Activated naive CD4-positive, alpha-beta T cell (primary cell): ENCODE measurements around the gene LRRC17.

Source experiments
- DNase-seq, 4 experiments: peaks; one replicate each; lab custom pipeline; 2025; lab: John Stamatoyannopoulos, UW

The LRRC17 gene, protein sequence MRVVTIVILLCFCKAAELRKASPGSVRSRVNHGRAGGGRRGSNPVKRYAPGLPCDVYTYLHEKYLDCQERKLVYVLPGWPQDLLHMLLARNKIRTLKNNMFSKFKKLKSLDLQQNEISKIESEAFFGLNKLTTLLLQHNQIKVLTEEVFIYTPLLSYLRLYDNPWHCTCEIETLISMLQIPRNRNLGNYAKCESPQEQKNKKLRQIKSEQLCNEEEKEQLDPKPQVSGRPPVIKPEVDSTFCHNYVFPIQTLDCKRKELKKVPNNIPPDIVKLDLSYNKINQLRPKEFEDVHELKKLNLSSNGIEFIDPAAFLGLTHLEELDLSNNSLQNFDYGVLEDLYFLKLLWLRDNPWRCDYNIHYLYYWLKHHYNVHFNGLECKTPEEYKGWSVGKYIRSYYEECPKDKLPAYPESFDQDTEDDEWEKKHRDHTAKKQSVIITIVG

DNA sequence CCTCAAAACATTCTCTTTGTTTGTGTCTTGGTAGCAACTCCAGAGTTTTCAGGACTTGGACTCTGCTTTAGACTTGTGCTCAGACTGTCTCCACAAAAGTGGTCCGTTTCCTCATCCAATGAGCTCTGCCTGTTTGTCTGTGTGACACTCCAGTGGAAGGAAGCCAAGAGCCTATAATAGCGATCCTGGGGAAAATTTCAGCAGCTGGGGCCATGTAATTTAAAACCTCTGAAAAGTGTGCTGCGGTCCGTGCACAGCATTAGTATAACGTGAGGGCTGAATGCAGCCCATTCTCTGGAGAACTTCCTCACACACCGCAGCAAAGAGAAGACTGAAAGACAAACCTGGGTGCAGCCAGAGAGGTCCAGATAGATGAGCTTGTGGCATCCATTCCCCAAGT lies at the start of gene LRRC17:
TSS of gene LRRC17 (plus strand) at position 259 of the 400 bp plus-strand sequence. CDS start 20,914 bp downstream, outside the sequence.
- no peak for DNase-seq

DNA sequence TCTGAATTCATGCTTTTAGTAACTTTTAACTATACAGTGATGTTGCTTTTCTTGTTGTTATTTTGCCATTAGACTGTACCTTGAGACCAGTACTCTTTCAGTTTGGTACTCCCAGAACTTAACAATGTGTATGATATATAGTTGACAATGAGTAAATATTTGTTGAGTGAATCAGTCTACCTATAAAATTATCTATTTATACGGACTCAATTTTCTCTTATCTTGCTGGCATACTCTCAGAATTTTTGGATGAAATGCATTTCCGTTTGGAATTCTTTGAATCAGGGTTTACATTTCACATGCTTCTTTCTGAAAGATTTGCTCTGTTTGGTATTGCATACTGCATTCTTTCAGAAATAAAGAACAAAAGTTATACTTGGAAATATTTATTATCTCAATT lies 47.8 kb upstream of the LRRC17 start:
- no peak for DNase-seq

DNA sequence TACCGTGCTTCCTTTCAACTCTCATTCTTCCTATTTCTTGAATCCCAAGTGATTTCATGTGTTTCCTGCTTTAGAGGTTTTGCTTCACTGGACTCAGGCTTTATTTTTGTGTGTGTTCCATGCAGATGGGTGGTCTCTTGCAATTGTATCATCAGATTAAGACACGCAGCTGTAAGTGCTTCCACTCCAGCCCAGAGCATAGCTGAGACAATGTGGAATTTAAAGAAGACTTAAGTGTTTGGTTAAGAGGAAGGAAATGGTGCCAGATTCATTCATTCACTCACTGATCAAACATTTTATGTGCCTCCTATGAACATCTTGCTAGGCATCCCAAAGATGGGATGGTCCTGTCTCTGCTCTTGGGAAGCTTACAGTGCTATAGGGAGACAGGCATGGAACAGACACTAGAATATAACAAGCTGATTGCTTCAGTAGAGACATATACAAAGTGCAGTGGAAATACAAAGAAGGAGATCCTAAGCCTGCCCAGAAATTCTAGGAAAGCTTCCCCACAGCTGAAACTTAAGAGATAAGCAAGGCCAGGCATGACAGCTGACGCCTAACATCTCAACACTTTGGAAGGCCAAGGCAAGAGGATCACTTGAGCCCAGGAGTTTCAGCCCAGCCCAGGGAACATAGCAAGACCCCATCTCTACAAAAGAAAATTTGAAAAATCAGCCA lies 46.1 kb upstream of the LRRC17 start:
- no peak for DNase-seq

DNA sequence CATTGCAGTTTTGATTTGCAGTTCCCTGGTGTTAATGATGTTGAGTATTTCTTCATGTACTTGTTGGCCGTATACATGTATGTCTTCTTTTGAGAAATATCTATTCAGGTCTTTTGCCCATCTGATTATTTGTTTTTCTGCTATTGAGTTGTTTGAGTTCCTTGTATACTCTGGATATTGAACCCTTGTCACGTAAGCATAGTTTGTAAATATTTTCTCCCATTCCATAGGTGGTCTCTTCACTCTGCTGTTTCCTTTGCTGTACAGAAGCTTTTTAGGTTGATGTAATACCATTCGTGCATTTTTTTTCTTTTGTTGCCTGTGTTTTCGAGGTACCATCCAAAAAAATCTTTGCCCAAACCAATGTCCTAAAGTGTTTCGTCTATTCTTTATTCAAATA lies 43.6 kb upstream of the LRRC17 start:
- DNase-seq = no peak

DNA sequence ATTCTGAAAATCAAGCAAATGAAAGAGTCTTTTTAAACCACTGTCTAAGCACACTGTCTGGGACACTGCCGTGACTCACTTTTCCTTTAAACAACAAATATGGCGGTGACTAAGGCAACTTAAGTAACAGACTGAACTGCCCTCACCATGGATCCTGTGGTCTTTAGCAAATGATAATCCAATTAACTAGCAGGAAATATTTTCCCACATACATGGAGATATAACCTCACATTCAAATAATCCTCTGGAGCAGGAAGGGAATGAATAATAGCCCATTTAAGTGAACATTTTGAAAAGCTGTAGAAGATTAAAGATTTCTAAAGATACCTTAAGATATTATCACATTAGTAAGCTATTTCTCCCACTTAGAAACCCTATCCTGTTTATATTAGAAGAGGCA lies 40.3 kb upstream of the LRRC17 start:
- no peak for DNase-seq

DNA sequence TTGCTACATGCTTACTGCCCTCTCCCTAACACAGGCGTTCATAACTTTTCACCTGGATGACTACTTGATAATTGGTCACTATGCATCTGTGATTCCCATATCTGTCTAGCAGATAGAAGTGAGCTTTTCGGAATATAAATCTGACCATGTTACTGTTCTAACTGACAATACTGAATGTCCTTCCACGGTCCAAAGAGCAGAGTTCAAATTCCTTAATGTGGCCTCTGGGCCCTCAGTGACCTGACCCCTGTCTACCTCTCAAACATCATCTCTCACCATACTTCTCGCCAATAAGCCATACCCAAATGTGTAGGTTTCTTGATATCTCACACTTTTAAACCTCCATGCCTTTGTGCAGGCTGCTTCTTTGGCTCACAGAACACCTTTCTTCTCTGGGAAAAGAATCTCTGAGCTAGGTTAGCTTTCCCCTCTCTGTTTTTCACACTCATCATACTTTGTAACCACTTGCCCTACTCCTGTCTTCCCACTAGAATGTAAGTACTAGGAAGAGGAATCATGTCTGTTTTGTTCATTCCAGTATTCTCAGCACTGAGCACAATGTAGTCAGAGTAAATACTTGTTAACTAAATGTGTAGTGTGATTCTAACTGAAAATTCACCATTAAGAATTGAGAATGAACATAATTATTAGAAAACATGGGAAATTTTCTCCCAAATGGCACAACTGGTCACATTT lies 39.2 kb upstream of the LRRC17 start:
- DNase-seq = no peak

DNA sequence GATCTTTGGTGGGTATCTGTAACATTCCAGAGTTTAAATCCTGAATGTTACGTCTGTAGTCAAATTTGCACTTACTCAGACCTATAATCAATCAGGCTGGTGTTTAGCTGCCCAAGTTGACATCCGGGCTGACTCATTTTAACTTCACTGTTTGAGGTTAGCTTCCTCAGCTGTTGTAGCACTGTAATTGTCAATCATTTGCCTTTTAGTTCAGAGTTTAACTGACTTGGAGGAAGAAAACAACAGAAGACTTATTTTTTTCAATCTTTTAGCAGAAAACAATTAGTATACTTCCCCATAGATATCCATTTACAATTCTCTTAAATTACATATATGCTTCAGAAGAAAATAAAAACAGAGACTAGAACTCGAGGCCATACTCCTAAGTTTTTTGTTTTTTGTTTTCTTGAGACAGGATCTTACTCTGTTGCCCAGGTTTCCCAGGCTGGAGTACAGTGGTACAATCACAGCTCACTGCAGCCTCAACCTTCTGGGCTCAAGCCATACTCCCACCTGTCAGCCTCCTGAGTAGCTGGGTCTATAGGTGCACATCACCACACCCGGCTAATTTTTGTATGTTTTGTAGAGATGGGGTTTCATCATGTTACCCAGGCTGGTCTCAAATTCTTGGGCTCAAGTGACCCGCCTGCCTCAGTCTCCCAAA lies 38.5 kb upstream of the LRRC17 start:
- DNase-seq = no peak

DNA sequence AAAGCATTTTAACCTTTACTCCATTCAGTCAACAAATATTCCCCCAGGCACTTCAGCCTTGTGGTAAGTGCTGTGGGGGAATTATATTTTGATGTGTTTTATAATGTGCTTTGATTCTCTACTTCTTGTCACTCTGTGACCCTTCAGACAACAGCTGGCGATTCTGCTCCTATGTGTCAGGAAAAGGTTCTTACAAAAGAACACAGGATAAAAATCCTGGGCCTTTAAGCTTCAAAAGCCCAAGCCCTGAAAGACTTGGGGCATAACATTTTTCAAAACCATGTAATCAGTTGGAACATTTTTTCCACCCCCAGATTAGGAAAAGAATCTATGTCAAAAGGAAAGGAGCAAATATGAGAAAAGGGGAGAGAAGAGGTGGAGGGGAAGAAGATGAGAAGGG lies 37.8 kb upstream of the LRRC17 start:
- DNase-seq = no peak

DNA sequence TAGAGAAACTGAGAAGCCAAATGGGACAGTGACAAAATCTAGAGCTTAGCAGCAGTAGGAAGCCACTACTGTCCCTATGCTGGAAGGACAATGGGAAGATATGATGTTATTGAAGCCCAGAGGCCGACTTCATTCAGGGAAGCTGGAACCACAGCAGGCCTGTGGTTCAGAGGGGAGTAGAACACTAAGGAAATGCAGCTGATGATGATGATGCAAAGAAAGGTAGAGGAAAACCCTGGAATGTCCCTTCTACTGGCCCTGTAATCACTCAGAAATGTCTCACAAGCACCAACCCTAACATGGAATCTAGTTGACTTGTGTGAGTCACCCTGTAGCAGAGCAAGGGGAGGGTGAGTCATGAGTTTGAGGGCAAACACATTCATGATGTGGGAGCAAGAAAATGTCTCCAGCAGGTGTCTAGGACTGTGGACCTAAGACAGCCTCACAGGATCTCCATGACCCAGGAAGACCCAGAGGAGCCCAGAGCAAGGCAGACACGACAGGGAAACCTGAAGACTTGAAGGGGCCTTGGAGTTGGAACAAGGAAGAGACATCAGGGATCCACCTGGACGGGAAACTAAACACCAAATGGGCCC lies 37.0 kb upstream of the LRRC17 start:
- no peak for DNase-seq

DNA sequence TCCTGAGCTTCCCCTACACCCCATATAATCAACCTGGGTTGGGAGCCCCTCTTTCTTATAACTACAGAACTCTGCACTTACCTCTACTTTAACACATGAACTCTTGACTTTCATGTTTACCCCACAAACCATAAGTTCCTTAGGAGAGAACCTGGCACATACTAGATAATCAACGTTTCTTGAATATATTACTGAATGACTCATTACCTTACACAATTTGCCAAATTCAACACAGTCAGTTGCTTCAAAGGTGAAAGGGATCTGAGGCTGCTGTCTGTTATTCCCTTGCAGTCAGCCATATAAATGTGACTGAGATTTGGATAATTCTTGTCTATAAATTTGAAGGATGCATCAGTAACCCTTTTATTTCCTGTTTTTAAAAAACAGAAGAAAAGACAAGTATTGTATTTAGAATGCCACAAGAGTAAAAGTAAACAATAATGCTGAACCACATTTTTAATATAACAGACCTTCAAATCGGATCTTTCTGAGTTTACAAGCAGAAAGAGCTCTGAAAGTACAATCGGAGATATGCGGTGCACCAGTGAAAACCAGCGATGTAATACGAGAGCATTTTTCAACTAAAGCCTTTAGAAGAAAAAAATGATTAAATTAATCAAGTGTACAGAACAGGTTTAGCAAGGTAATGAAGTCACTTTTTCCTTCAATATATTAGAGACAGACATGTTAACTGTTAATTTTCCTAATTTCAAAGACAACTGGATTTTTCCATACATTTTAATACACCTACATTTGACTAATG lies 29.5 kb upstream of the LRRC17 start:
- no peak for DNase-seq

DNA sequence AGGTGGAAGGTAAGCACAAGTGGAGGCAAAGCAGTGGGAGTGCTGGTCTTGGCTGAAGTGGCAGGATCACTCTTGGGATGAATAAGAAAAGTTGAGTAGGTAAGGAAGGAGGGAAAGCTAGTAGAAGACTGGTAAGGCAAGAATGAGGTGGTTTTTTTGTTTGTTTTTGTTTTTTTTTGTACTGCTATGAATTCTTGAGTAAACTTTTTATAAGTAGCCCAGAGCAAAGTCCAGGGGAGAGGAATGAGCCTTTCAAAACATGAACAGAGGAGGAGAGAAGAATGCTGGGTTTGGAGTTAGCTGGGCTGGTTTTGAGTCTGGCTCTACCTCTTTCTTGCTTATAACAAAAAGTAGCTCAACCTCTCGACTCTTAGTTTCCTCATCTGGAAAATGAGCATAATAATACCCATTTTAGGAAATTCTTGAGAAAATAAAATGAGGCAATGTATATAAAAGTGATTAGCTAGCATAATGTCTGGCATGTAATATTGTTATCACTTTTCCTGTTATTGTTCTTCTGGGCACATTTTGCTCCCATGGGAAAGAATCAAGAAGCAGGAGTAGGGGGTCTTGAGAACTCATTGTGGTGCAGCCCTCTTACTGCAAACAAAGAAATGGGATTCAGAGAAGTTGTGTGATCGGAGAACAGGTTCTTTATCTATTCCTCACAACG lies 24.1 kb upstream of the LRRC17 start:
- DNase-seq = no peak

DNA sequence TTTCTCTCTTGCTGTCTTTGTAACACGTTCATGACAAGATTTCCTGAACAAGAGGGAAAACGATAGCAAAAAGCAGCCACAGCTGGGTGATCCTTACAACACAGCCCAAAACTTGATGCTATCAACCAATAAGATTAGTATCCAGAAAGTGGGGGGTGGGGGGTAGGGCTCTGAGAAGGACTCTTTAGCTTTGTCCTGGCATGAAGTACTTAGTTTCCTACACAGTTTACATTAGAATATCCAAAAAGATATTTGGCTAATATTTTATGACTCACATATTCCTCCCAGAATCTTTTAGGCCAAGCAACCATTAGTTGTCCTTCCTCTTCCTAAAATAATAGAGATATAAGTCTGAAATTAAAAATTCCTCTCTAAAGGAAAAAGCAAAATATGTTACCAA lies 22.9 kb upstream of the LRRC17 start:
- no peak for DNase-seq

DNA sequence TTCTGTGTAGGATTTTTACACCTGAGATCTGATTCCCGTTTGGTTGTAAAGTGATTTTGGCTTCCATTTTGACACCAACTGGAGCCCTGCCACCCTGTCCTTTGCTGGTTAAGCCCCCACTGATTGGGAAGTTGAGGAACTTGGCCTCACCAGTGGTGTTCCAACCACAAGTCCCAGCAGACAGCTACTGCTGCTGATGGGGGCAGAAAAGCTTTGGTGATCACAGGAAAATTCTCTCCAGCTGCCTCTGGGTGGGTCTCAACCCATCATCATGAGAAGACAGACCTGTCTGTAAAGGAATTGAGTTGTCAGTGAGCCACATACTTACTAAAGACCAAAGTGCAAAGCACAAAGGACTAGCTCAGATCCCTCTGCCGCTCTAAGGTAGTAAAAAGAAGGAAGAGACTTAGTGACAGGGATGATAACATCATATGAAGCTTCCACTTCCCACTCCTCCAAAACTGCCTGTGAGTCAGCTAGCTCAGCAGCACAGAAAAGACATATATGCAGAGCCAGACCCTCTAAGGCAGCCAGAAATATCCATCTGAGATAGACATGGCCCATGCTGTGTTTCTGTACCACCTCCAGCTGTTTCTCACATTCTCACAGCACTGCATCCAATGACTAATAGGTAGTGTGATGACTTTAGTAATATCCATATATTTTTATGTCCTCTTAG lies 22.4 kb upstream of the LRRC17 start:
- no peak for DNase-seq

DNA sequence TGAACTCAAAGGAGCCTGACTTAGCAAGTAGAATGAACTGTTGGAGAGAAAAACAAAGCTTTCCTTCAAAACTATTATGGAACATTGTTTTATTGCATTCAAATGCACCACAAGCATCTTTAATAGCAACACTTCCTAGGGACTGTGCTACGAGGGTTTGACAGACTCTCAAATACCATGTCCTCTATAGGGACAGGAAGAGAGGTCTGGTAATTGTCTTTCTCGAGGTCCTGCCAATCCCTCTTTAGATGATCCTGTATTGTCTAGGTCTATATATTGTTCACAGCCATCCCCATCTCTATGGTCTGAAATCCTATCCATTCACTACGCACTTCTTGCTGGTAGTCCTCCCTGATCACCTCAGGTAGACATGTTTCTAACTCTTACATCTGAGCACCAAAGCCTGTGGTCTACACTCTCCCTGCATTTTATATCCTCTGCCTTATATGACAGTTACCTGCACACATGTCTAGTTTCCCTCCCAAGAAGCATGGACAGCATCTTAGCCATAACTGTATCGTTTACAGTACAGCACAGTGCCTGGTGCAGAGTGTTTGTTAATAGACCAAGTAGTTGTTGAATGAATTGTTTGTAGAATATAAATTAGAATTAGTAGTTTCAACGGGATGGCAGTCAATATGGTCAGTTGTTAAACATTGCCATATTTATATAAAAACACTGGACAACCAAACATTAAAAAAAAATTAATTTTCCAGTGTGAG lies 21.7 kb upstream of the LRRC17 start:
- no peak for DNase-seq

DNA sequence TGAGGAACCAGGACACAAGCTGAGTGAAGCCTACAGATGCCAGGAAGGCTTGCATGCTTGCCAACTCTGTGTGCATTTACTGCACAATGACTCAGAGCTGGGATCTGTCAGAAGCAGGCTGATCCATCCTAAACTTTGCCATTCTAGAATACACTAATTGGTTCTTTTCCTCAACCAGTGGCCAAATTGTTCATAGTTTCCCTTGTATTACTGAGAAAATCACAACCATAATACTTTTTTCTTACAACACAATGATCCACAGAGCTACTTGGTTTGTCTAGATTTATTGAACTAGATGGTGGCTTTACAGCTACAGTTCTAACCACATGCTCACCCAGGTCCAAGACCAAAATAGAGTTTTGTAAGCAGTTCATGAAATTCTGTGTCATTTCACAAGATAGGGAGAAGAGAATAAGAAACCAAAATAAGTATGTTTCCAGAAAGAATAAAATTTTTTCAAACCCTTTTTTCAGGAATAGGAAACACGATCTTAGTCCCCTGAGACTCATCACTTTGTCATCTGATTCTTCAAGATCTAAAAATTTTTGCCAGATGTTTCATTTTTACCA lies 21.0 kb upstream of the LRRC17 start:
- DNase-seq = no peak

DNA sequence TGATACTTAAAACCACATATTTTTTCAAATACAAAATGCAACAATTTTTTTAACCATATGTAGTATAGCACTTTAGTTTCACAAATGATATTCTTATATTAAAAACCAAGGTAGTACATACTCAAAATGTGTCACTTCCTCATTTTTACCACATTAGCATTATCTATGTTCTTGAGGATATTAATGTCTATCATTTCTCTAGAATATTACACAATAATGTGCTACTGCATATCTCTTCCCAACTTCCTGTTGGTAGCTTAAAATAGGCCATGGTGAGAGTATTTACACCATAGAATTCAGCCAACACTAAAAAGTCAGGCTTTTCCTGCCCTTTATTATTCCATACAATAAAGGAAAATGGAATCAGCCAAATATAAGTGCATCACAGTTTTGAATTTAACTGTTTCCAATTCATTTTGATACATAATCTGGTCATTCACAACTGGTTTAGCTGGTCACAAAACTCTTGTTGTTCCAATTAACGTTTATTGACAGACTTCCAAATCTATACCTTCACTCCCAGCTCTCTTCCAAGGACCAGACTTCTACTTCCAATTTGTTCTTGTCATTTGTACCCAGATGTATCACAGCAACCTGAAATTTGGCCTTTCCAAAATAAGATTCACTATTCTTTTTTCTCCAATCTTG lies 20.0 kb upstream of the LRRC17 start:
- no peak for DNase-seq

DNA sequence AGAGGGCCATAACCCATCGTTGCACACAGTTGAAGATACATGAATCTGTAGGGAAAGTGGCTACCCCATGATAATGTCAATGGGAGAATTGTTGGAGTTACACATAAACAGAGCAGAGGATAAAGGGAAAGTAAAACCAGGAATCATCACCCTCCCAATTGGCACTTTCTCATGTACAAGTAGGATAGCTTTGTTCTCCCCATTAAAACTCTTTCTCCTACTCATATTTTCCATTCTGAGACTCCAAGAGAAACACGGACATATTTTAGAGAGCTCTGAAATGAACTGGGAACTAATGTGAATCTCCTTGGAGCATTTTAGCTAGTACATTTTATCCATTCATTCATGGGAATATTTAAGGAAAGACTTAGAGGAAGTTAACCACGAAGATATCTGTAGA lies 17.2 kb upstream of the LRRC17 start:
- no peak for DNase-seq

DNA sequence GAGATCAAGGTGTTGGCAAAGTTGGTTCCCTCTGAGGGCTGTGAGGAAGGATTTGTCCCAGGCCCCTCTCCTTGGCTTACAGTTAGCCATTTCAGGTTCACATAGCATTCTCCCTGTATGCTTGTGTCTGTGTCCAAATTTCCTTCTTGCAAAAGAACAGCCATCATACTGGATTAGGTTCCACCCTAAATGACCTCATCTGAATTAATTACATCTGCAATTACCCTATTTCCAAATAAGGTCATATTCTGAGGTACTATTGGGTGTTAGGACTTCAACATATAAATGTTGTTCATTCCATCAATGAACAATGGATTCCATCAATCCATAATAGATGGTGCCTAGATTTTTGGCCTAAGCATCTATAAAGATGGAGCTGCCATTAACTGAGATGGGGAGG lies 16.2 kb upstream of the LRRC17 start:
- no peak for DNase-seq

DNA sequence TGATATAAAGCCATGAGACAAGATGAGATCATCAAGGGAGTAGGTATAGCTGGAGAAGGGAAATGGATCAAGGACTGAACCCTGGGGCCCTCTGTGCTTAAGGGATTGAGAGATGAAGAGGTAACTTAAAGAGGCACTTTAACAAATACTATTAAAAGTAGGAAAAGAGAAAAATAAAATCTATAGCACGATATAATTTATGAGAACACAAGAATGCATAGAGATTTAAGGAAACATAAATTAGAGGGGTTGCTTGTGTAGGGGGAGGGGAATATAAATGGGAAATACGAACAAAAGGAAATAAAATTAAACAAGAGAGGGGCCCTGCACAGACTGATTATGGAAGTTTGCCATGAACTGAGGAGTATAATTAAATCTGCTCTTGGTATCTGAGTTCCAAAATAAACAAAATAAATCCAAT lies 15.6 kb upstream of the LRRC17 start:
- no peak for DNase-seq
